ENCODE measurements around the gene LAMB1.

LAMB1 gene

DNA sequence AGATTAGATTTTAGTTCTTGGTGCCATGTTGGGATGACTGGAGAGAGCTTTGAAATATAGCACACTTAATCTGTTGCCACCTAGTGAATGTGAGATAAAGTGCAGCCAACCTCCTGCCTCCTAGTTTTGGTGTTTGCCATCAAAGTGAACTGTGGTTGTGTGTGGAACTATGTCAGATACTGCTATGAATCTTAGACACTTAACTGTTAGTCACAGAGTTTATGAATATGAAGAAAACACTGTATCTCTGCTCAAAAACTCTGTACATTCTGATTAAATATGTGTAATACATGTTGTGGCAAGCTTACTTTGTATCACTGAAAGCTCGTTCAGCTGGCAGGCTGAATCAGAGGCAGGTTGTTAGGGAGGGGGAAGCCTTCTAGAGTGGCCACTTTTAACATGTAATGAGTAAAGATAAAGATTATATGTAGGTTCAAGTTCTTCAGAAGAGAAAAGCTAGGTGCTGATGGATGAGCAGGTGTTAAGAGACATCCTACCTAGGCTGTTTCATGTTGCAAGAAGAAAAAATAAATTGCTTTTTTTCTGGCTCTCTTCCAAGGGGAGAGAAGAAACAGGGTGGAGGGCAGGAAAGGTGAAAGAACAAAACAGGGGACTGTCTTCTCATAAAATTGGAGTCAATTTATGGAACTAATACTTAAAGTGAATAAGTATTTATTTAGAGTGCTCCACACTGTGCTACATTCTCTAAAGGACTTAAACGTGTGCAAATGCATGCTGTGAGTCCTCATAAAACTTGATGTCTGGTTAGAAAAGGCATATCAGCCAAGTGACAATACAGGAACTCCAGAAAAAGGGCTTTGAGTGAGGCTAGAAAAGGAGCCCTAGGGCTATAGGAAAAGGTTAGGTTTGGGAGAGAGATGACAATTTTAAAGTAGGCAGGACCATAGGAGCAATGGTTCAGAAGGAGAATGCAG lies 14.1 kb upstream of the LAMB1 start:
- DNase-seq = peak; percentile 54

DNA sequence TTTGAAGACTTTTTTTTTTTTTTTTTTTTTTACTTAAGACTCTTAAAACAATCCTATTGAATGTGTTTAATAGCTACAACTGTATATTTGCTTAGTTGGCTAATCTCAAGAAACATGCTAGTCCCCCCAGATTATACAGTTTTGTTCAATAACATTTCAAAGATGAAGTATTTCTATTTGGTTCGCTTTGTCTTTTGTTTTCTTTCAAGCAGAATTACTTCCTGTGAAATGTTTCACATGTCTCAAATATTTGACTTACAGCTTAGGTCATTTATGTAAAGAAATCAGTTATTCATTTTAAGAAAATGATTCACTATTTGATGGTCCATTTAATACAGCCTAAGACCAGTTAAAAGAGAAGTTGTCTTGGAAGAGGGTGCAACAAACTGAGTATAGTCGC lies 12.8 kb upstream of the LAMB1 start:
- no peak for DNase-seq

DNA sequence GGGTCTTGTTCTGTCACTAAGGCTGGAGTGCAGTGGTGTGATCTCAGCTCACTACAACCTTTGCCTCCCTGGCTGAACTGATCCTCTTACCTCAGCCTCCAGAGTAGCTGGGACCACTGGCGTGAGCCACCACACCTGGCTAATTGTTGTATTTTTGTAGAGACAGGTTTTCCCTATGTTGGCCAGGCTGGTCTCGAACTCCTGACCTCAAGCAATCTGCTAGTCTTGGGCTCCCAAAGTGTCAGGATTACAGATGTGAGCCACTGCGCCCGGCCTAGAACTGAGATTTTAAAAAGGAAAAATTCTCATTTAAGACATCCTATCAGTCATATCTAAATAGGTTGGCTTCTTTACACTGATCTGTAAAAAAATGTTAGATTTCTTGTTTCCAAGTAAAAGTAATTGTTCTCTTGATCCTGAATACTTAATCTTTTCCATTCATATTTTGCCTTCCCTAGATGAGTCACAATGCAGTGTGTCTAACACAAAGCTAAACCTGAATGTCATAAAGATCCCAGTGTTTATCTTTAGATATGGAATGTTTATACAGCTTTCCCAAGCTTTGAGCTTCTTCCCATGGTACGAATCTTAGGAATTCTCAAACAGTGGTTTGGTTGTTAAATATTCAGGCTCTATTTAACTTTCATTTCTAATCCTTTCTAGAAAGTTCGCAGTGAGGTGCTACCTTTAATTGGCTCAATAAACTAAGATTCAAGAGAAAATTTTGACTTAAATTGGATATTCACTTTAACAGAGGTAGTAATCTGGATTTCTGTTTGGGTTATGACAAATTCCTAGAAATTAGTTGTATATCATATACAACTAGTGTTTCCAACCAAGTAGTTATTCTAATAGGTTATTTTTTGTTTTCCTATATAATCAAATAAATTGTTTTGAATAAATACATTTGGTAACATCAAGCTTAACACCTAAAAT lies 12.1 kb upstream of the LAMB1 start:
- no peak for DNase-seq

DNA sequence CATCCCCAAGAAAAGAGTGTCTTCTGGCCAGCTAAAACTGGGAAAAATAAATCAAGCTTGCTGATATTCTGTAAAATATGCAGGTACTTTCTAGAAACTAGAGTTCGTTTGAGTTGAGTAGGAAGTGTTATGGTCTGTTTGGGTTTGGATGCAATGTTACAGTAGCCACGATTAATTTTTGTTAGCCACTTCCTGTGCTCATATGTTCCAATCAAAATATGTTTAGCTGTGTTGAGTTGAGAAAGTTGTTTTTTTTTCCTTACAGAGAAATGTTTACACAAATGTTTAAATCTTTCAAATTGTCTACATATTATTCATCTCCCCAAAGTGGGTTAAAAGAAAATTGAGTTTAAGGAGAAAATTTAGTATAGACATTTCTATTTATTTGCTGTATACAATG lies 11.3 kb upstream of the LAMB1 start:
- no peak for DNase-seq

DNA sequence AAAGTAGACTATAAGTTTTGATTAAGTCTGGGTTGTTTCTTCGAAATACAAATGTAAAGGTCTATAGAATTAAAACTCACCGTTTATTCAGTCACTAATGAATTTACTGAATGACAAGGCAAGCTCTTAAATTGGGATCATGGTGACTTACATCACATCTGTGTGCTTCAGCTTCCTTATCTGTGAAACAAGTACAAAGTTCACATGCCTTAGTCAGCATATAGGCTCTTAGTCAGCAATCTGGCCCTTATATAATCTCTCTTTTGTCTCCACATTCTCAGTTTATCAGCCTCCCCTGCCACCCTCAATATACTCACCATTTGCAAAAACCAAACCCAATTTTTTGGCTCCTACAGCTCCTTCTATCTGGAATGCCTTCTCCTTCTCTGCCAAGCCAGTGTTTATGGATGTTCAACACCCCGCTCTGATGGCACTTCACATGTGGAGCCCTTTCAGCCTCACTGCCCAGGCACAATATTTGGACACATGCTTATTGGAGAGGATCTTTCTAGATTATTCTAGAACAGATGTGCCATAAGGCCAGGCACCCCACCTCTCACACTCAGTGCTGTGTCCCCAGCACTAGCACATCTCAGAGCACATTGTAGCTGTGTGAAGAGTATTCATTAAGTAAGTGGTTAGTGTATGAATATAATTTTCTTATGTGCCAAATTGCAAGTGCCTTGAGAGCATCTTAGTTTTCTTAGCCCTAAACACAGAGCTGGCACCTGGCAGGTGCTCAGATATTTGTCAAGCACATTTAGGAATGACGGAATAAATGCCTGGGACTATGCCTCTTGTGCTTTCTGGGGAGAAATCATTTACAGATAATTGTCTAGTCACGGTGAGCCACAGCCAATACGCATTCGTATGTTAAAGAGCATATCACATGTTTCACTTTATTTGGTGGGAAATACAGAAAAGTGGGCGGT lies 9.8 kb upstream of the LAMB1 start:
- DNase-seq = no peak

DNA sequence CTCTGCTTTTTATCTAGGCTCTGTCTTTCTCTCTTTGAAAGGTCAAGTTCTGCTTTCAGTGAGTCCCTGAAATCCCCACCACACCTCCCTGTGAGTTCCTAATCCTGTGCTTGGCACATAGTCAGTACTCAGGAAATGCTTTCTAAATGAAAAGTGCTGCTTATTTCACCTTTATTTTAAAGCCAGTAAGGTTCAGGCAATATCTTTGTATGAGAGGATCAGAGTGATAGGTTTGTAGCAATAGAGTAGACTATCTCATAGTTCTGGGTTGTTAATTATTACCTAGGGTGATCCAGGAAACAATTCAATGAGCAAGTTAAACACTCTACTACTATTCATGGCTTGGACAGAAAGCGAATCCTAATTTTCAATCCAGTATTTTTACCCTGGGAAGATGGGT lies 7.4 kb upstream of the LAMB1 start:
- DNase-seq = no peak

DNA sequence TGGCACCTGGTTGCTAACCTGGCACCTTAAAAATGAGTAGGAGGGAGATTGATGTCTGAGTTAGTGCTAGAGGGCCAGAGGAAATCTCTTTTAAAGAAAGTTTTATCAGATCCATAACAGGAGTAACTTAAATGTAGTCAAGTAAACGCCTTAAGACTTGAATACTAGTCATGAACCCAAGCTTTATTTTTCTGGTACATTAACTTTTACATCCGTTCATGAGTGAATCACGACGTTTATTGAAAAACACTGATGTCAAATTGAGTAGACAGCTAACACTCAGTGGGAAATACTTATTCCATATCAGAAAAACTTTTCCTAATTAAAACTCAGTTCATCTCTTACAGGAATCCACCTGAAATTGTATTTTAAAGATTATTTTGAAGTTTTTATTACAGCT lies 6.9 kb upstream of the LAMB1 start:
- no peak for DNase-seq

DNA sequence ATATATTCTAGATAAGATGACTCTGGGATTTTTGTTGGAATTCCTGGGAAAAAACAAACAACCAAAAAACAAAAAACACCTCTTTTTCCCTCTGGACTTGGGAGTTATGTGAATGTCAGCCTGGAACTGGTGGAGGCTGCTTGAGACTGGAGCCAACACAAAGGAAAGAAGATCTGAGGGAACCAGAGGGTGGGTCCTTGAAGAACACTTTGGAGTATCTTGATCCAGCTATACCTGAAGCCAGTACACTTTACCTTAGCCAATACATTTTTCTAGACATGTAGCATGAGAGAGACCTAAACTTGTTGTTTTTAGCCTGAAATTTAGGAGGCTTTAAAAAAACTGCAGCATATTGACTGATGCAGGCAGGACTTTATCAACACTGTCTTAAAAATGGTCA lies 5.9 kb upstream of the LAMB1 start:
- no peak for DNase-seq

DNA sequence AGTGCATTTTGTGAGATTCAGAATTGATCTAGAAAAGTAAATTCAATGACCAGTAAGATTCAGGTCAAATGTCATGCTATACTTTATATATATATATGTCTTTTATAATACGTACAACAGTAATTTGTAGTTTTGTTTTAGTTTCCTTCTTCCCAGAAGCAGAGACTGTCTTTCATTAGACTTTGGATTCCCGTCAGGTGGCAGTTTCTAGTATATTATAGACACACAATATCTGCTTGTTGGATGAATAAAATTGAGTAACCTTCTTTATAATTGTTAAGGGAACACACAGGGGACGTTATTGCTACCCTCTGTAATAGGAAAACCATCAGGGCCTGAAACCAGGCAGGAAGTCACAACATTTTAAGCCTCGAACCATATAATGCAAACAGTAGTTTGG lies 5.3 kb upstream of the LAMB1 start:
- DNase-seq = no peak

DNA sequence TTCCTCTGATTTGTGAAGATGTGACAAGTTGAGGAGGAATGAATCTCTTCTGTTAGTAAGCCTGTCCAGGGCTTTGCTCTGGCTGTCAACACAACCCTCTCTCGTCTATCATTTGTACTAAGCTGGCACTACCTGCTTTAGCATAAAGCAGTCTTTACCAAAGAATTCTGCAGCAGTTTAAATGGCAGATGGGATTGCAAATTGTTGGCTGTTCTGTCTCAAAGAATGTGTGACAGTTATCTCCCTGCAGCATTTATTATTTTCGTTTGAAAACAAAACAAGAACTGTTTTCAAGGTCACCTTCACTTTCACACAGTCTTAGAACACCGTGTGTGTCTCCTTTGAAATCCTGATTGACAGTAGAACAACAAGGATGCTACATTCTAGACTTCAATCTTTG lies 4.8 kb upstream of the LAMB1 start:
- peak; percentile 28 for DNase-seq

DNA sequence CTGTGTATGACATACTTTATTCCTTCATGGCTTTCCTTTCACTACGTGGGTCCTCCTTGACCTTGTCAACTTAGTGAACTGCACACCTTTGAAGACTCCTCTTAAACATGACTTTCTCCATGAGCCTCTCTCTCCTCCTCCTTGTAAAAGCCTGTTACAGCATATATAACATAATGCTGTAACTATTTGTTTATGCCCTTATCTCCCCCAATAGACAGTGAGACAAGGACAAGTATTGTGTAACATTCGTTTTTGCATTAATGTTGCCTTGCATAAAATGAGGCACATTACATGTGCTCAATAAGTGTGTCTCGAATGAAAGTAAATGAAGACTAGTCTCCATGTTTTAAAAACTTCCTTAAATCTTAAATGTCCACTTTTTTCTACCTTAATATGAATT lies 4.3 kb upstream of the LAMB1 start:
- no peak for DNase-seq

DNA sequence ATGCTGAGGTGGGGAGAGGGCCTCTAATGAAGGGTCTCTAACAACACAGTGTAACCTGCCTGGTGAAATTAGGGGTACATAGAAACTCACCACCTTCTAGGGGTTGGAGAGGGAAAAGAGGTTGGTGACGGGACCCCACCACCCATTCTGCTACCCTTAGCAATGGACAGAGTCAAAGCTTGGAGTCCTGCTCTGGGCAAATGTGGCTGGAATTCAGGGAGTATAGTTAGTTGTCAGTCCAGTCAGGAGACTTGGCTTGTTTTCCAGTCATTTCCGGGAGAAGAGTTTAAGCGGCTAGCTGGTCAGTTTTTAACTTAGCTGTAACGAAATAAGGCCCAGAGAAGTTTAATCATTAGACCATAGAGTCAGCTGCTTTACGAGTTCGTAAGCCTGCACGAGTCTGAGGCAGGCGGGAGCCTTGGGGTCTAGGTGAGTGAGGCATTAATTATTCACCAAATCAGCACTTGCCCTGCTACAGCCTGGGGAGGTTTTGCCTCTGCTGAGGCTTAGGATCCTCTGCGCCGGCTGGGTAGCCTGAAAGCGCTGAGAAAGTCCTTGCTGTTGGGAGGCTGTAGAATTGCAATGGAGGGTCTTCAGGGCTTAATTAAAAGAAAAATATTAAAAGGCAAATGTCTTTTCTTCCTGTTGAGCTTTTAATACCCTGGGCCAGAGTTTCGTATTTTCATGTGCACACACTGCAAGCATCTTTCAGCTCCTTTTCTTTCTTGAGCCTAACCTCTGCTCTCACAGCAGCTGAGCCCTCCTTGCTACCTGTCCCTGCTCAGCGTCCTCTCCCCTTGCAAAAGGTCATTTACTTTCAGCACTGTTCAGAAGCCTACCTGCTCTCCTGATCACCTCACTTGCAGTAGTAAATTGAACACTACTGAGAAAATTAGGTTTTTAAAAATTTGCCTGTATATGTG lies 1.5 kb upstream of the LAMB1 start:
- DNase-seq = no peak

DNA sequence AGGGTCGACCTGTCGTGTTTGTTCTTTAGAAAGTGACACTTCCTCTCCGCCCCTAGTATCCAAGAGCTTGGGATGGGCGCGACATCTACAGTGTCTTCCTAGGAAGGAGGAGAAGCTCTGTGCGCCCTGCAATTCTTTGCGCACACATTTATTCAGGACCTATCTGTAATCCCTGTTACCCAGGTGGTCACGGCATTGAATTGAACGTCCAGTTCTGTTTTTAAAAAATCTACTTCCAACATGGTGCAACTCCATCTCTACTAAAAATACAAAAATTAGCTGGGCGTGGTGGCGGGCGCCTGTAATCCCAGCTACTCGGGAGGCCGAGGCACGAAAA lies 606 bp upstream of the LAMB1 start:
- DNase-seq = no peak

DNA sequence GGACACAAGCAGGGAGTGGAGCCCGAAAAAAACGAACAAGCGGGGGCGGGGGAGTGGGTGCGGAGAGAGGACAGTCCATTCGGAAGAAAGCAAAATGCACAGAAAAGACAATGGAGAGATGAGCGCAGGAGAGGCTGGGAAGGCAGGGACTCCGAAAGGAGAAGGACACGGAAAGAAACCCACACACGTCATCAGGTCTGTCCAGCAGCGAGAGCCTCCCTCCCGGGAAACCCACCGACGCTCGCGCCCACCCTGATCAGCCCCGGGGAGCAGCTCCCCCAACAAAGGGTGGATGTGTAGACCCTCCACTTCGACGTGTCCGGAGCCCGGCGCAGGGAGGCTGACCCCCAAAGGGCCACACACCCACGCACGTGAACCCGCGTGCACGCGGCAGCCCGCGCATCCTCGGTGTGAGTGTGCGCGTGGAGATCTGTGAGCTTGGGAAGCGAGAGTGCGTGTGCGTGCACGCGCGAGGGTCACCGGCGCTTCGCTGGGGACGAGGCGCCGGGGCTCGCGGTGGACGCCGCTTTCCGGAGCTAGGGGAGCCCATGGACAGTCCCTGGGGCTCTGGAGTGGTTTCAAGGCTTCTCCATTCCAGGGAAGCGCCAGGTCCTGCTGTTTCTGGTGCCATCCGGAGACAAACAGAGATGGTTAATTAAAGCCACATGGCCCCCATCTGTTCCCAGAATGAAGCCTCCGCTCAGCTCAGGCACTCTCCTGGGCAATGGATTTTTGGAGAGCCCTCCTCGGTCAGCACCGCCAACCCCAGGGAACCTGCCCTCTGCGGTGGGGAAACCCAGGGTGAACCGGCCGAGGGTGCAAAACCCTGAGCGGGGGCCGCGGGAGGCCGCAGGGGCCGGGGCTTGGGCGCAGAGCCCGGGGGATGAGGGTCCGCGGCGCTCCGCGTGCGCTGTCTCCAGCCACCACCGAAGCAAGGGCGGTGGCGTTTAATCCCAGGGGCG lies 916 bp downstream of the LAMB1 start:
- DNase-seq = peak; percentile 70

DNA sequence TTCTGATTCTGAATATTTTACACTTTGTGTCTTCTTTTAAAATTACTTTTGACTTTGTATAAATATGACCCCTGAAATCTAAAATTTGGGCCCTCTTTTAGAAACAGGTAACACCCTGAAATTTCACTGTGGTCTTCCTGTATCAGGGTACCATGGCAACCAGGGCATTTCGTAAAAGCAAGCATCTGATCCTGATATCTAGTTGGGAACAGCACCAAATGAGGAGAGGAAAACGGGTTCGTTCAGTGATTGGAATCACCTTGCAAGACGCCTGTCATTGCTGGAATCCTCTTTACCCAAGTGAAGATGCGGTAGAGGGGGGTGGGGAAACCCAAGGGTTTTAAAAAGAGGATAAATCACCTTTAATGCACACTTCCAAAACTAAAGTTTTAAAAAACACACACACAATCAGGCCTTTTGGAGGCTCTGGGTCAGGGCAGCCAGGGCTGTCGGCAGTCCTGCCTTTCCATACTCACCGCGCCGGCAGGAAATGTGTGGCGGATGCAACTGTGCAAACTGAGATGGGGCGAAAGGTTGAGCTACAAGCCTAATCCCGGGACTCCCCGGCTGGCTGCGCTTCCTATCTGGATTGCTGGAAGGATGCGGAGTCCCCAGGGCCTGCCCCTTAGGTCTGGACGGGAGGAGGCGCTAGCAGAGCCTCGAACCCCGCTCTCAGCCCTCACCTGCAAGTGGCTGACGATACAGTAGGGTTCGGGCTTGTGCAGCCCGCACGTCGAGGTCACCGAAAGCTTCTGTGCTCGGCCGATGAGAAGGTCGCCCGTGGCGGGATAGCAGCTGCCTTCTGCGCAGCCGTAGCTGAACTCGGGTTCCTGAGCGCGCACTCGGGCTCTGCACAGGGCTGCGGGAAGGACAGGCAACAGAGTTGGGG lies 1.8 kb downstream of the LAMB1 start:
- peak; percentile 18 for DNase-seq

DNA sequence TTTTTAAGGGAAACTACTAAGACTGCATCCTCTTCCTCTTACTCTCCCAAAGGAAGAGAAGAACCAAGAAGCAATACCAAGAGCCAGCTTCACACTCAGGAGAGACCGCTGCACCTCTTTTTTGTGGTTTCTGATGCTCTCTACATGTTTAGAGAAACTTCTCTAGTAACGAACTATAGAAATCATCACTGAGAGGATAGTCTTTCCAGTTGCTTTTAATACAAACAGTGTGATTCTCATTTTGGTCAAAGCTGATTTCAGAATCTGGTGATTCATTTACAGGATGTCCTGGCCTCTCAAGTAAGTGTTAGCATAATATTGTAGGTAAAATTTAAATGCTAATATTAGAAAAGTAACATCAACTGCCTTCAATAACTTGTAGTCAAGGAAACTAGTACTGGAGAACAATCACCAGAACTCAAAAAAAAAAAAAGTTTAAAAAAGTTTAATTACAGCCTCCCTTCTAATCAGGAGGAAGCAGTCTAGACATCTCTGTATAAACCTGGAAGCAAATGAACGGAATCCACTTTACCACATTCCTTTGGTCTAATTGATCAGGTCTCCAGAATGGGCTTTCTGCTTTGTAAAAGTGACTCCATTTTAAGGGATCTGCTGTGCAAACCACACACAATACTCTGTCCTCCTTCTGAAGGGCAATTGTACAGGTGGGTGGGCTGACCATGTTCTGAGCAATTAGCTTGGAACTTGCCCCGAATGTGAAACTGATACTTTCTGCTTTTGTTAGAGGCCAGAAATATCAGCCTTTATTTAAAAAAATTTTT lies 3.0 kb downstream of the LAMB1 start:
- DNase-seq = no peak

DNA sequence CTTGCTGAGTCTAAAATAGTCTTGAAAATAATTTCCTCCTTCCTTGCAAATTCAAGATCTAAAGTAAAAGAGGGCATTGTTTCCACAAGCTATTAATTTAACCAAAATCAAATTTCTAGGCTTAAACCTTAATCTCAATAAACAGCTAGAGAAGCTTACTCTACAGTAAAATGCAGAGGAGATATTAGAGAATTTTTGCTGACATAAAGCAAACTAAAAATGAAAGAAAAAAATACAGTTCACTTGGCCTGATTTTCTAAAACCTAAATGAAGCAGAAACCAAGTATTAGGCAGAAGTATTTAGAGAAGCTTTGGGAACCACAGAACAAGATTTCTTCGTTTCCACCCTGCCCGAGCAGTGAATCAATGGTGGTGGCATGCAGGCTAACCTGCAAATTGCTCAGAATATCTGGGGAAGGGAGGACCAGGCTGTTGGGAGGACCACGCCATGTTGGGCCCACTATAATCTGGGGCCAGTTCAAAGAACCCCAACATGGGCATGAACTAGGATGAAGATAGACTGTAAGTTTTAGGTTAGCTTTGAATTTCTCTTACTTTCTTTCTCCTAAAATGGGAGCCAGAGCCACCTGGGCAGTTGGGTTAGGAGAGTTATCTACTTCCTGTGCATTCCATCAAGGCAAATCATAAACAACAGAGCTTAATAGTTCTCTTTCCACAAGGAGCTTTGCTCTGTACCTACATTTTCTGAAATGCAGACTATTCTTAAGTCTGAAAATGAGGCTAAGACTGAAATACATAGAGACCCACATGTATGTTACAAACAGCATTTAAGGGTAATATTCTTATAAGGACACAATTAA lies 4.1 kb downstream of the LAMB1 start:
- DNase-seq = no peak

DNA sequence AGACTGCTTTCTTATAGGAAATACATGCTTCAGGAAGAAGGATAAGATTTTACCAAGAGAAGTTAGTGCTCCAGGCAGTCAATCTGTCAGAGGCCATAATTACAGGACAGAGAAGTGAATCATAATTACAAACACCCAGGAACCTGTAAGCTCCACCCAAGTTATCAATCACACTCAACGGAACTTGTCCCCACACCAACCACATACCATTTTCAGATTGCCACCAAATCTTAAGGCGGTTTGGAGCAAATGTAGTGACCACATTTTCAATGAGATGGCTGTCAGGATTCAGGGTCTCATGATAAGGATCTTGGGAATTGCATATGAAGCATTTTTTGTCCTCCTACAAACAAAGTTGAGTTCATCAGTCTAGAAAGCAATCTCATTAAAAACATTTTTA lies 4.8 kb downstream of the LAMB1 start:
- no peak for DNase-seq

All from NCI-H1694 (cell line).